GM23338 (cell line): ENCODE data around the gene ZNF333. TPM values are rescaled to one million over a fixed set of nuclear protein-coding genes. Genes with fewer than 3 reads are reported as not detected.

ENCODE experiments used
- ATAC-seq: fragments of 200-7000 bp; cut with Tn5 transposase; 3 replicates; pipeline ENCODE4 v1.9.1; 2020
- DNase-seq: peaks from one replicate; pipeline ENCODE4 v3.0.0-alpha.2; 2015; ENCODE audit warnings: low spot score
- H2AFZ ChIP-seq: fragments of 200-600 bp; sonication (generic); 2 replicates; pipeline ENCODE4 v1.8.0; 2016; ENCODE audit warnings: antibody characterized with exemption, mild to moderate bottlenecking, moderate library complexity
- H3F3A ChIP-seq: fragments of 200-600 bp; sonication (generic); replicated peaks from 2 replicates; pipeline ENCODE4 v1.8.0; 2017; ENCODE audit warnings: antibody characterized with exemption, mixed run types, low read depth
- H3K27ac ChIP-seq: fragments of 200-600 bp; sonication (generic); 2 replicates; pipeline ENCODE4 v1.6.1; 2016; ENCODE audit warnings: low read depth
- H3K27me3 ChIP-seq: fragments of 200-600 bp; sonication (generic); 2 replicates; pipeline ENCODE4 v1.8.0; 2016; ENCODE audit warnings: mild to moderate bottlenecking, mixed run types, moderate library complexity; ENCODE audit not compliant: insufficient read depth
- H3K36me3 ChIP-seq: fragments of 200-600 bp; sonication (generic); 2 replicates; pipeline ENCODE4 v1.8.0; 2016; ENCODE audit warnings: mild to moderate bottlenecking; ENCODE audit not compliant: insufficient read depth
- H3K4me1 ChIP-seq: fragments of 200-600 bp; sonication (generic); 2 replicates; pipeline ENCODE4 v1.8.0; 2016; ENCODE audit warnings: mild to moderate bottlenecking, moderate library complexity; ENCODE audit not compliant: insufficient read depth
- H3K4me2 ChIP-seq: fragments of 200-600 bp; sonication (generic); 2 replicates; pipeline ENCODE4 v1.7.1; 2017; ENCODE audit warnings: mixed run types
- H3K4me3 ChIP-seq: fragments of 200-600 bp; sonication (generic); 2 replicates; pipeline ENCODE4 v1.6.1; 2016; ENCODE audit warnings: mixed run types
- H3K79me2 ChIP-seq: fragments of 200-600 bp; sonication (generic); replicated peaks from 2 replicates; pipeline ENCODE4 v1.8.0; 2017; ENCODE audit warnings: mild to moderate bottlenecking; ENCODE audit not compliant: insufficient read depth
- H3K9me2 ChIP-seq: fragments of 200-600 bp; sonication (generic); 2 replicates; pipeline ENCODE4 v1.8.0; 2017; ENCODE audit not compliant: insufficient read depth
- H4K20me1 ChIP-seq: fragments of 200-600 bp; sonication (generic); replicated peaks from 2 replicates; pipeline ENCODE4 v1.8.0; 2017; ENCODE audit warnings: mild to moderate bottlenecking; ENCODE audit not compliant: insufficient read depth
- H3K27ac Mint-ChIP-seq: 2 replicates; pipeline ENCODE4 v1.8.0; 2020; ENCODE audit warnings: inconsistent platforms, mild to moderate bottlenecking, moderate library complexity, mixed read lengths
- H3K27me3 Mint-ChIP-seq: 3 replicates; pipeline ENCODE4 v1.8.0; 2022; ENCODE audit warnings: low read depth, mild to moderate bottlenecking, moderate library complexity, mixed read lengths, inconsistent platforms; ENCODE audit not compliant: insufficient read depth, poor library complexity
- H3K36me3 Mint-ChIP-seq: 3 replicates; pipeline ENCODE4 v1.8.0; 2021; ENCODE audit warnings: low read depth, mild to moderate bottlenecking, inconsistent platforms, moderate library complexity, mixed read lengths
- H3K4me1 Mint-ChIP-seq: 3 replicates; pipeline ENCODE4 v1.8.0; 2020; ENCODE audit warnings: mild to moderate bottlenecking, inconsistent platforms, mixed read lengths
- H3K4me3 Mint-ChIP-seq: 3 replicates; pipeline ENCODE4 v1.8.0; 2021; ENCODE audit warnings: moderate library complexity, mild to moderate bottlenecking, inconsistent platforms, mixed read lengths
- H3K9me3 Mint-ChIP-seq: 3 replicates; pipeline ENCODE4 v1.8.0; 2020; ENCODE audit warnings: moderate library complexity, mild to moderate bottlenecking, inconsistent platforms, mixed read lengths
- CREB1 ChIP-seq: fragments of 250-450 bp; sonication (Bioruptor Pico); IDR thresholded peaks from 2 replicates; pipeline ENCODE4 v1.5.0; 2020; ENCODE audit warnings: low read depth, mild to moderate bottlenecking, moderate library complexity
- EZH2 ChIP-seq: fragments of 200-600 bp; sonication (generic); IDR thresholded peaks from one replicate; pipeline ENCODE4 v1.8.0; 2017; ENCODE audit warnings: antibody characterized with exemption, mild to moderate bottlenecking, low read depth; ENCODE audit not compliant: unreplicated experiment
- EZH2phosphoT487 ChIP-seq: fragments of 200-600 bp; sonication (generic); IDR thresholded peaks from one replicate; pipeline ENCODE4 v1.8.1; 2018; ENCODE audit warnings: antibody characterized with exemption; ENCODE audit not compliant: unreplicated experiment
- JUNB ChIP-seq: IDR thresholded peaks from one replicate; pipeline ENCODE4 v1.6.1; 2016; ENCODE audit warnings: antibody characterized with exemption; ENCODE audit not compliant: unreplicated experiment
- NANOG ChIP-seq: IDR thresholded peaks from 2 replicates; pipeline ENCODE4 v1.6.1; 2016; ENCODE audit warnings: antibody characterized with exemption, borderline replicate concordance
- POLR2AphosphoS5 ChIP-seq: IDR thresholded peaks from 2 replicates; pipeline ENCODE4 v1.6.1; 2016; ENCODE audit warnings: antibody characterized with exemption, low read depth
- STAT1 ChIP-seq: IDR thresholded peaks from one replicate; pipeline ENCODE4 v1.6.1; 2016; ENCODE audit warnings: antibody characterized with exemption; ENCODE audit not compliant: unreplicated experiment
- ZNF114 ChIP-seq: fragments of 250-450 bp; sonication (Bioruptor Pico); IDR thresholded peaks from 2 replicates; pipeline ENCODE4 v1.5.0; 2020; ENCODE audit warnings: mild to moderate bottlenecking, moderate library complexity
- ZNF331 ChIP-seq: fragments of 250-450 bp; sonication (Bioruptor Pico); IDR thresholded peaks from 2 replicates; pipeline ENCODE4 v1.5.0; 2020; ENCODE audit warnings: low read depth, mild to moderate bottlenecking, moderate library complexity
- polyA plus RNA-seq: library from polyadenylated mRNA; unstranded; fragments of >200 nt; fragmentation: Nextera tagmentation; extraction: Ambion mirVana; gene quantifications from 2 replicates; pipeline ENCODE4 v1.2.1, GENCODE V29; 2016
- total RNA-seq: library from RNA; depleted of rRNA; stranded (reverse); fragments of >200 nt; shearing (Covaris generic); gene quantifications from 2 replicates; pipeline ENCODE4 v1.2.3, GENCODE V29; 2014
- TF ChIP-seq, protein P1 (sequence below): fragments of 250-450 bp; sonication (Bioruptor Pico); IDR thresholded peaks from 2 replicates; pipeline ENCODE4 v1.5.0; 2020; ENCODE audit warnings: mild to moderate bottlenecking, moderate library complexity
- TF ChIP-seq, protein P2 (sequence below): IDR thresholded peaks from 2 replicates; pipeline ENCODE4 v1.6.1; 2016; ENCODE audit warnings: antibody characterized with exemption
- TF ChIP-seq, protein P3 (sequence below), 2 experiments: fragments of 200-600 bp in 1 of 2; sonication (generic) in 1 of 2; conservative IDR thresholded peaks; 2 replicates each; pipeline versions ENCODE4 v1.5.1 to v1.6.1; 2016 to 2017; ENCODE audit warnings: antibody characterized with exemption in 2 of 2, low read depth in 2 of 2, mild to moderate bottlenecking in 2 of 2, moderate library complexity in 1 of 2
- TF ChIP-seq, protein P4 (sequence below): IDR thresholded peaks from one replicate; pipeline ENCODE4 v1.6.1; 2018; ENCODE audit warnings: antibody characterized with exemption; ENCODE audit not compliant: unreplicated experiment

Gene ZNF333
- total and polyA plus RNA-seq, 2 experiments from 2014 or later: 7.2 to 21.6 TPM

DNA sequence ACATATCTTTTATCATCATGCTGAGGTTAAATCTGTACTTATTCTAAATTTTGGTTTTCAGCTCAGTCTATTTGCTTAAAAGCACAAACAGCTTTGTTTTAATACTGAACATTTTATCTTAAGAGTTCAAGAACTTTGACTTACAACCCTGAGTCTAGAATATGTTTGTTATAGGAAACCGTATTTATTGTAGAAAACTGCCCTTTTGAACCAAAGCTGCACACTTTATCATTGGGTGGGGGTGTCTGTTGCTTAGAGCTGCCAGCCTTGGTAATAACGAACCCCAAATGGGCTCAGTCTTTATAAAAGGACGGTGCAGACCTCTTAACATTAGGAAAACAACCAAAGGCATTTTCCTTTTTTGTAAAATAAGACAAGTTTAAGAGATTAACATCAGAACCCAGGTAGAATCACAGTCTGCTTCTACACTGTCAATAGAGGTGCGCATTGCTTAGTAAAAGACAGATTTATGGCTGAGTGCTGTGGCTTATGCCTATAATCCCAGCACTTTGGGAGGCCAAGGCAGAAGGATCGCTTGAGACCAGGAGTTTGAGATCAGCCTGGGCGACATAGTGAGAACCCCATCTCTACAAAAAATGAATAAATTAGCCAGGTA is 29.9 kb upstream of the ZNF333 start:
- no peaks in the 10 kb centered on the region for H3K27me3 ChIP-seq
- no peak overlapping the region for H2AFZ ChIP-seq
- TF ChIP-seq, protein P1, sequence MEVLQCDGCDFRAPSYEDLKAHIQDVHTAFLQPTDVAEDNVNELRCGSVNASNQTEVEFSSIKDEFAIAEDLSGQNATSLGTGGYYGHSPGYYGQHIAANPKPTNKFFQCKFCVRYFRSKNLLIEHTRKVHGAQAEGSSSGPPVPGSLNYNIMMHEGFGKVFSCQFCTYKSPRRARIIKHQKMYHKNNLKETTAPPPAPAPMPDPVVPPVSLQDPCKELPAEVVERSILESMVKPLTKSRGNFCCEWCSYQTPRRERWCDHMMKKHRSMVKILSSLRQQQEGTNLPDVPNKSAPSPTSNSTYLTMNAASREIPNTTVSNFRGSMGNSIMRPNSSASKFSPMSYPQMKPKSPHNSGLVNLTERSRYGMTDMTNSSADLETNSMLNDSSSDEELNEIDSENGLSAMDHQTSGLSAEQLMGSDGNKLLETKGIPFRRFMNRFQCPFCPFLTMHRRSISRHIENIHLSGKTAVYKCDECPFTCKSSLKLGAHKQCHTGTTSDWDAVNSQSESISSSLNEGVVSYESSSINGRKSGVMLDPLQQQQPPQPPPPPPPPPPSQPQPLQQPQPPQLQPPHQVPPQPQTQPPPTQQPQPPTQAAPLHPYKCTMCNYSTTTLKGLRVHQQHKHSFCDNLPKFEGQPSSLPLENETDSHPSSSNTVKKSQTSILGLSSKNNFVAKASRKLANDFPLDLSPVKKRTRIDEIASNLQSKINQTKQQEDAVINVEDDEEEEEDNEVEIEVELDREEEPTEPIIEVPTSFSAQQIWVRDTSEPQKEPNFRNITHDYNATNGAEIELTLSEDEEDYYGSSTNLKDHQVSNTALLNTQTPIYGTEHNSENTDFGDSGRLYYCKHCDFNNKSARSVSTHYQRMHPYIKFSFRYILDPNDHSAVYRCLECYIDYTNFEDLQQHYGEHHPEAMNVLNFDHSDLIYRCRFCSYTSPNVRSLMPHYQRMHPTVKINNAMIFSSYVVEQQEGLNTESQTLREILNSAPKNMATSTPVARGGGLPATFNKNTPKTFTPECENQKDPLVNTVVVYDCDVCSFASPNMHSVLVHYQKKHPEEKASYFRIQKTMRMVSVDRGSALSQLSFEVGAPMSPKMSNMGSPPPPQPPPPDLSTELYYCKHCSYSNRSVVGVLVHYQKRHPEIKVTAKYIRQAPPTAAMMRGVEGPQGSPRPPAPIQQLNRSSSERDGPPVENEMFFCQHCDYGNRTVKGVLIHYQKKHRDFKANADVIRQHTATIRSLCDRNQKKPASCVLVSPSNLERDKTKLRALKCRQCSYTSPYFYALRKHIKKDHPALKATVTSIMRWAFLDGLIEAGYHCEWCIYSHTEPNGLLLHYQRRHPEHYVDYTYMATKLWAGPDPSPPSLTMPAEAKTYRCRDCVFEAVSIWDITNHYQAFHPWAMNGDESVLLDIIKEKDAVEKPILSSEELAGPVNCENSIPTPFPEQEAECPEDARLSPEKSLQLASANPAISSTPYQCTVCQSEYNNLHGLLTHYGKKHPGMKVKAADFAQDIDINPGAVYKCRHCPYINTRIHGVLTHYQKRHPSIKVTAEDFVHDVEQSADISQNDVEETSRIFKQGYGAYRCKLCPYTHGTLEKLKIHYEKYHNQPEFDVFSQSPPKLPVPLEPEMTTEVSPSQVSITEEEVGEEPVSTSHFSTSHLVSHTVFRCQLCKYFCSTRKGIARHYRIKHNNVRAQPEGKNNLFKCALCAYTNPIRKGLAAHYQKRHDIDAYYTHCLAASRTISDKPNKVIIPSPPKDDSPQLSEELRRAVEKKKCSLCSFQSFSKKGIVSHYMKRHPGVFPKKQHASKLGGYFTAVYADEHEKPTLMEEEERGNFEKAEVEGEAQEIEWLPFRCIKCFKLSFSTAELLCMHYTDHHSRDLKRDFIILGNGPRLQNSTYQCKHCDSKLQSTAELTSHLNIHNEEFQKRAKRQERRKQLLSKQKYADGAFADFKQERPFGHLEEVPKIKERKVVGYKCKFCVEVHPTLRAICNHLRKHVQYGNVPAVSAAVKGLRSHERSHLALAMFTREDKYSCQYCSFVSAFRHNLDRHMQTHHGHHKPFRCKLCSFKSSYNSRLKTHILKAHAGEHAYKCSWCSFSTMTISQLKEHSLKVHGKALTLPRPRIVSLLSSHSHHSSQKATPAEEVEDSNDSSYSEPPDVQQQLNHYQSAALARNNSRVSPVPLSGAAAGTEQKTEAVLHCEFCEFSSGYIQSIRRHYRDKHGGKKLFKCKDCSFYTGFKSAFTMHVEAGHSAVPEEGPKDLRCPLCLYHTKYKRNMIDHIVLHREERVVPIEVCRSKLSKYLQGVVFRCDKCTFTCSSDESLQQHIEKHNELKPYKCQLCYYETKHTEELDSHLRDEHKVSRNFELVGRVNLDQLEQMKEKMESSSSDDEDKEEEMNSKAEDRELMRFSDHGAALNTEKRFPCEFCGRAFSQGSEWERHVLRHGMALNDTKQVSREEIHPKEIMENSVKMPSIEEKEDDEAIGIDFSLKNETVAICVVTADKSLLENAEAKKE (CRISPR knock-in tag): no peak
- TF ChIP-seq, protein P2, sequence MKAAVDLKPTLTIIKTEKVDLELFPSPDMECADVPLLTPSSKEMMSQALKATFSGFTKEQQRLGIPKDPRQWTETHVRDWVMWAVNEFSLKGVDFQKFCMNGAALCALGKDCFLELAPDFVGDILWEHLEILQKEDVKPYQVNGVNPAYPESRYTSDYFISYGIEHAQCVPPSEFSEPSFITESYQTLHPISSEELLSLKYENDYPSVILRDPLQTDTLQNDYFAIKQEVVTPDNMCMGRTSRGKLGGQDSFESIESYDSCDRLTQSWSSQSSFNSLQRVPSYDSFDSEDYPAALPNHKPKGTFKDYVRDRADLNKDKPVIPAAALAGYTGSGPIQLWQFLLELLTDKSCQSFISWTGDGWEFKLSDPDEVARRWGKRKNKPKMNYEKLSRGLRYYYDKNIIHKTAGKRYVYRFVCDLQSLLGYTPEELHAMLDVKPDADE: no peak
- TF ChIP-seq EZH2phosphoT487: no peak
- no peak for TF ChIP-seq JUNB
- TF ChIP-seq, protein P3, sequence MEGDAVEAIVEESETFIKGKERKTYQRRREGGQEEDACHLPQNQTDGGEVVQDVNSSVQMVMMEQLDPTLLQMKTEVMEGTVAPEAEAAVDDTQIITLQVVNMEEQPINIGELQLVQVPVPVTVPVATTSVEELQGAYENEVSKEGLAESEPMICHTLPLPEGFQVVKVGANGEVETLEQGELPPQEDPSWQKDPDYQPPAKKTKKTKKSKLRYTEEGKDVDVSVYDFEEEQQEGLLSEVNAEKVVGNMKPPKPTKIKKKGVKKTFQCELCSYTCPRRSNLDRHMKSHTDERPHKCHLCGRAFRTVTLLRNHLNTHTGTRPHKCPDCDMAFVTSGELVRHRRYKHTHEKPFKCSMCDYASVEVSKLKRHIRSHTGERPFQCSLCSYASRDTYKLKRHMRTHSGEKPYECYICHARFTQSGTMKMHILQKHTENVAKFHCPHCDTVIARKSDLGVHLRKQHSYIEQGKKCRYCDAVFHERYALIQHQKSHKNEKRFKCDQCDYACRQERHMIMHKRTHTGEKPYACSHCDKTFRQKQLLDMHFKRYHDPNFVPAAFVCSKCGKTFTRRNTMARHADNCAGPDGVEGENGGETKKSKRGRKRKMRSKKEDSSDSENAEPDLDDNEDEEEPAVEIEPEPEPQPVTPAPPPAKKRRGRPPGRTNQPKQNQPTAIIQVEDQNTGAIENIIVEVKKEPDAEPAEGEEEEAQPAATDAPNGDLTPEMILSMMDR (conservative IDR thresholded peaks at IDR 0.05; ENCODE audit: low read depth in 2 of 2): no peak
- TF ChIP-seq EZH2: no peak
- TF ChIP-seq POLR2AphosphoS5: no peak
- TF ChIP-seq STAT1: no peak
- TF ChIP-seq CREB1 (CRISPR knock-in tag): no peak
- TF ChIP-seq ZNF114 (CRISPR knock-in tag): no peak
- TF ChIP-seq NANOG: no peak
- TF ChIP-seq, protein P4, sequence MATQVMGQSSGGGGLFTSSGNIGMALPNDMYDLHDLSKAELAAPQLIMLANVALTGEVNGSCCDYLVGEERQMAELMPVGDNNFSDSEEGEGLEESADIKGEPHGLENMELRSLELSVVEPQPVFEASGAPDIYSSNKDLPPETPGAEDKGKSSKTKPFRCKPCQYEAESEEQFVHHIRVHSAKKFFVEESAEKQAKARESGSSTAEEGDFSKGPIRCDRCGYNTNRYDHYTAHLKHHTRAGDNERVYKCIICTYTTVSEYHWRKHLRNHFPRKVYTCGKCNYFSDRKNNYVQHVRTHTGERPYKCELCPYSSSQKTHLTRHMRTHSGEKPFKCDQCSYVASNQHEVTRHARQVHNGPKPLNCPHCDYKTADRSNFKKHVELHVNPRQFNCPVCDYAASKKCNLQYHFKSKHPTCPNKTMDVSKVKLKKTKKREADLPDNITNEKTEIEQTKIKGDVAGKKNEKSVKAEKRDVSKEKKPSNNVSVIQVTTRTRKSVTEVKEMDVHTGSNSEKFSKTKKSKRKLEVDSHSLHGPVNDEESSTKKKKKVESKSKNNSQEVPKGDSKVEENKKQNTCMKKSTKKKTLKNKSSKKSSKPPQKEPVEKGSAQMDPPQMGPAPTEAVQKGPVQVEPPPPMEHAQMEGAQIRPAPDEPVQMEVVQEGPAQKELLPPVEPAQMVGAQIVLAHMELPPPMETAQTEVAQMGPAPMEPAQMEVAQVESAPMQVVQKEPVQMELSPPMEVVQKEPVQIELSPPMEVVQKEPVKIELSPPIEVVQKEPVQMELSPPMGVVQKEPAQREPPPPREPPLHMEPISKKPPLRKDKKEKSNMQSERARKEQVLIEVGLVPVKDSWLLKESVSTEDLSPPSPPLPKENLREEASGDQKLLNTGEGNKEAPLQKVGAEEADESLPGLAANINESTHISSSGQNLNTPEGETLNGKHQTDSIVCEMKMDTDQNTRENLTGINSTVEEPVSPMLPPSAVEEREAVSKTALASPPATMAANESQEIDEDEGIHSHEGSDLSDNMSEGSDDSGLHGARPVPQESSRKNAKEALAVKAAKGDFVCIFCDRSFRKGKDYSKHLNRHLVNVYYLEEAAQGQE: no peak
- no peak for TF ChIP-seq ZNF331 (CRISPR knock-in tag)
- no peak overlapping the region for H3K4me3 ChIP-seq
- H3K4me3 Mint-ChIP-seq: no peak overlapping the region
- H3K4me1 Mint-ChIP-seq: no peaks in the 10 kb centered on the region
- peaks cover 6% of the 10 kb centered on the region for H3K36me3 Mint-ChIP-seq
- H4K20me1 ChIP-seq: no peaks in the 10 kb centered on the region
- no peak overlapping the region for H3K4me2 ChIP-seq
- no peak overlapping the region for H3K27ac Mint-ChIP-seq
- ATAC-seq (no peak), DNase-seq (no peak)
- no peaks in the 10 kb centered on the region for H3K36me3 ChIP-seq
- peaks cover 3% of the 10 kb centered on the region for H3K27me3 Mint-ChIP-seq
- H3K79me2 ChIP-seq: no peaks in the 10 kb centered on the region
- H3F3A ChIP-seq: no peaks in the 10 kb centered on the region
- H3K4me1 ChIP-seq: no peaks in the 10 kb centered on the region
- H3K27ac ChIP-seq: no peak overlapping the region
- peaks cover 86% of the 10 kb centered on the region for H3K9me3 Mint-ChIP-seq
- no peaks in the 10 kb centered on the region for H3K9me2 ChIP-seq
